ENCODE results near the gene HPS3. TPM values are rescaled to one million over a fixed set of nuclear protein-coding genes. Genes with fewer than 3 reads are reported as not detected.

Gene HPS3
- total RNA-seq, 1 experiment from 2014 or later = 11.3 TPM

- Histone ChIP-seq H3K4me3 (ENCODE audit: low read length) (no peak overlapping the region), H3F3A (ENCODE audit: low read length, unreplicated experiment) (no peaks in the 10 kb centered on the region), H2AFZ (ENCODE audit: low read length) (no peak overlapping the region), H3K79me2 (ENCODE audit: low read length) (no peaks in the 10 kb centered on the region), H4K20me1 (ENCODE audit: low read length) (no peaks in the 10 kb centered on the region), H3K27me3 (ENCODE audit: low read length) (no peaks in the 10 kb centered on the region), H3K9me3 (ENCODE audit: low read length) (no peaks in the 10 kb centered on the region), H3K4me2 (ENCODE audit: low read length) (no peak overlapping the region), H3K36me3 (ENCODE audit: low read depth, low read length) (no peaks in the 10 kb centered on the region), H3K9ac (ENCODE audit: low read length) (no peak overlapping the region), H3K9me2 (replicated peaks; ENCODE audit: low read length) (no peaks in the 10 kb centered on the region), H3K4me1 (ENCODE audit: insufficient read depth, low read length) (no peaks in the 10 kb centered on the region), H3K27ac (ENCODE audit: low read length) (no peak overlapping the region)
- POLR2A ChIA-PET (ENCODE audit: unreplicated experiment) = no interaction called here
- TF ChIP-seq EZH2phosphoT487 (IDR thresholded peaks at IDR 0.05; ENCODE audit: borderline replicate concordance, low read length) = no peak
- no peak for TF ChIP-seq EZH2 (IDR thresholded peaks at IDR 0.05; ENCODE audit: low read length, unreplicated experiment)
- TF ChIP-seq, protein P1, sequence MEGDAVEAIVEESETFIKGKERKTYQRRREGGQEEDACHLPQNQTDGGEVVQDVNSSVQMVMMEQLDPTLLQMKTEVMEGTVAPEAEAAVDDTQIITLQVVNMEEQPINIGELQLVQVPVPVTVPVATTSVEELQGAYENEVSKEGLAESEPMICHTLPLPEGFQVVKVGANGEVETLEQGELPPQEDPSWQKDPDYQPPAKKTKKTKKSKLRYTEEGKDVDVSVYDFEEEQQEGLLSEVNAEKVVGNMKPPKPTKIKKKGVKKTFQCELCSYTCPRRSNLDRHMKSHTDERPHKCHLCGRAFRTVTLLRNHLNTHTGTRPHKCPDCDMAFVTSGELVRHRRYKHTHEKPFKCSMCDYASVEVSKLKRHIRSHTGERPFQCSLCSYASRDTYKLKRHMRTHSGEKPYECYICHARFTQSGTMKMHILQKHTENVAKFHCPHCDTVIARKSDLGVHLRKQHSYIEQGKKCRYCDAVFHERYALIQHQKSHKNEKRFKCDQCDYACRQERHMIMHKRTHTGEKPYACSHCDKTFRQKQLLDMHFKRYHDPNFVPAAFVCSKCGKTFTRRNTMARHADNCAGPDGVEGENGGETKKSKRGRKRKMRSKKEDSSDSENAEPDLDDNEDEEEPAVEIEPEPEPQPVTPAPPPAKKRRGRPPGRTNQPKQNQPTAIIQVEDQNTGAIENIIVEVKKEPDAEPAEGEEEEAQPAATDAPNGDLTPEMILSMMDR (conservative IDR thresholded peaks at IDR 0.05; ENCODE audit: low read depth, low read length) = no peak
- CTCF ChIA-PET = no interaction called here
- ATAC-seq = no peak
- intact Hi-C loops (cut with micrococcal nuclease) = no loop called here
- BruUV-seq (replicated peaks) = no TSS peak
- DNase-seq = no peak
Observed at GRCh38 chr3:149186219-149186618, 56.8 kb downstream of the HPS3 start.

DNA sequence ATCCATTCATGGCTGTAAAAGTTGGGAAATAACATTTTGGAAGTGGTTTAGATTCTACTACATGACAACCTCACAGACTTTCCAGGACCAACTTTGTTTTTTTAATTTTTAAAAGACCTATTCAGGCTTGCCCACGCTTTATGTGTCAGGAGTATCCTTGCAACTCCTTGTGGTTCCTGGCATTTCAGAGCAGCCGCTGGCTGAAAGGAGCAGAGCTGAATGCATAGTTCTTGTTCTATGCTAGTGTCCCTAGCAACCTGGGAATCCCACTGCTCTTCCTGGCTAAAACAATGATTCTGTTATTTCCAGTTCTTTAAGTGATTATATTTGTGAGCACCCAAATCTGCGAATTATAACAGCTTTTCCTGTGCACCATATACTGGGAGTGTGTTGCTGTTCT, 57.3 kb downstream of the HPS3 start:
- CTCF ChIA-PET = no interaction called here
- no TSS peak for BruUV-seq (replicated peaks)
- POLR2A ChIA-PET (ENCODE audit: unreplicated experiment) = no interaction called here

GRCh38 chr3:149188494-149188893, 59.1 kb downstream of the HPS3 start:
- Histone ChIP-seq H4K20me1 (ENCODE audit: low read length) (no peaks in the 10 kb centered on the region), H2AFZ (ENCODE audit: low read length) (no peak overlapping the region), H3K79me2 (ENCODE audit: low read length) (no peaks in the 10 kb centered on the region), H3K9me2 (replicated peaks; ENCODE audit: low read length) (no peaks in the 10 kb centered on the region), H3F3A (ENCODE audit: low read length, unreplicated experiment) (no peaks in the 10 kb centered on the region), H3K9me3 (ENCODE audit: low read length) (no peaks in the 10 kb centered on the region), H3K27me3 (ENCODE audit: low read length) (no peaks in the 10 kb centered on the region), H3K4me1 (ENCODE audit: insufficient read depth, low read length) (no peaks in the 10 kb centered on the region), H3K27ac (ENCODE audit: low read length) (no peak overlapping the region), H3K4me3 (ENCODE audit: low read length) (no peak overlapping the region), H3K36me3 (ENCODE audit: low read depth, low read length) (no peaks in the 10 kb centered on the region), H3K4me2 (ENCODE audit: low read length) (no peak overlapping the region), H3K9ac (ENCODE audit: low read length) (no peak overlapping the region)
- TF ChIP-seq, protein P1 (conservative IDR thresholded peaks at IDR 0.05; ENCODE audit: low read depth, low read length) = no peak
- no peak for TF ChIP-seq EZH2 (IDR thresholded peaks at IDR 0.05; ENCODE audit: low read length, unreplicated experiment)
- TF ChIP-seq EZH2phosphoT487 (IDR thresholded peaks at IDR 0.05; ENCODE audit: borderline replicate concordance, low read length) = no peak
- ChIA-PET POLR2A (ENCODE audit: unreplicated experiment) (no interaction called here), CTCF (no interaction called here)
- intact Hi-C loops (cut with micrococcal nuclease) = no loop called here
- DNase-seq (no peak), ATAC-seq (no peak)
- no TSS peak for BruUV-seq (replicated peaks)

More for the DNA sequence above, 57.3 kb downstream of the HPS3 start:
- no peak for ATAC-seq
- H3K4me2 ChIP-seq (ENCODE audit: low read length) = no peak overlapping the region
- no peaks in the 10 kb centered on the region for H3K4me1 ChIP-seq (ENCODE audit: insufficient read depth, low read length)
- no peaks in the 10 kb centered on the region for H3K27me3 ChIP-seq (ENCODE audit: low read length)
- no peaks in the 10 kb centered on the region for H3K9me3 ChIP-seq (ENCODE audit: low read length)
- DNase-seq = no peak
- H3F3A ChIP-seq (ENCODE audit: low read length, unreplicated experiment) = no peaks in the 10 kb centered on the region
- no peak overlapping the region for H3K4me3 ChIP-seq (ENCODE audit: low read length)
- no peak overlapping the region for H2AFZ ChIP-seq (ENCODE audit: low read length)
- no peaks in the 10 kb centered on the region for H3K36me3 ChIP-seq (ENCODE audit: low read depth, low read length)
- H3K9me2 ChIP-seq (replicated peaks; ENCODE audit: low read length) = no peaks in the 10 kb centered on the region
- no peaks in the 10 kb centered on the region for H3K79me2 ChIP-seq (ENCODE audit: low read length)
- H3K9ac ChIP-seq (ENCODE audit: low read length) = no peak overlapping the region
- intact Hi-C loops (cut with micrococcal nuclease) = no loop called here
- no peak overlapping the region for H3K27ac ChIP-seq (ENCODE audit: low read length)
- TF ChIP-seq EZH2phosphoT487 (IDR thresholded peaks at IDR 0.05; ENCODE audit: borderline replicate concordance, low read length) (no peak), EZH2 (IDR thresholded peaks at IDR 0.05; ENCODE audit: low read length, unreplicated experiment) (no peak)
- TF ChIP-seq, protein P1 (conservative IDR thresholded peaks at IDR 0.05; ENCODE audit: low read depth, low read length) = no peak
- no peaks in the 10 kb centered on the region for H4K20me1 ChIP-seq (ENCODE audit: low read length)

All from PC-3 (cell line).